T-helper 1 cell treated with Interleukin-12 subunit alpha and Interleukin-12 subunit beta and Interleukin-4 antibody, amounts not matched to agents 30 μg/mL and 1 μg/mL, for 36 hours (primary cell): ENCODE results near the gene TMEM151A.

Experiments
- H3K27ac Mint-ChIP-seq: one replicate; pipeline ENCODE4 v1.8.0; 2021; ENCODE audit warnings: mild to moderate bottlenecking, mixed read lengths
- H3K27me3 Mint-ChIP-seq: one replicate; pipeline ENCODE4 v1.8.0; 2021; ENCODE audit warnings: low read depth, mixed read lengths
- H3K36me3 Mint-ChIP-seq: one replicate; pipeline ENCODE4 v1.8.0; 2021; ENCODE audit warnings: low read depth, mixed read lengths
- H3K4me1 Mint-ChIP-seq: one replicate; pipeline ENCODE4 v1.8.0; 2021; ENCODE audit warnings: low read depth, mixed read lengths
- H3K4me3 Mint-ChIP-seq: one replicate; pipeline ENCODE4 v1.8.0; 2021; ENCODE audit warnings: mild to moderate bottlenecking, moderate library complexity, mixed read lengths
- H3K9me3 Mint-ChIP-seq: one replicate; pipeline ENCODE4 v1.8.0; 2021; ENCODE audit warnings: mixed read lengths

TMEM151A gene

DNA sequence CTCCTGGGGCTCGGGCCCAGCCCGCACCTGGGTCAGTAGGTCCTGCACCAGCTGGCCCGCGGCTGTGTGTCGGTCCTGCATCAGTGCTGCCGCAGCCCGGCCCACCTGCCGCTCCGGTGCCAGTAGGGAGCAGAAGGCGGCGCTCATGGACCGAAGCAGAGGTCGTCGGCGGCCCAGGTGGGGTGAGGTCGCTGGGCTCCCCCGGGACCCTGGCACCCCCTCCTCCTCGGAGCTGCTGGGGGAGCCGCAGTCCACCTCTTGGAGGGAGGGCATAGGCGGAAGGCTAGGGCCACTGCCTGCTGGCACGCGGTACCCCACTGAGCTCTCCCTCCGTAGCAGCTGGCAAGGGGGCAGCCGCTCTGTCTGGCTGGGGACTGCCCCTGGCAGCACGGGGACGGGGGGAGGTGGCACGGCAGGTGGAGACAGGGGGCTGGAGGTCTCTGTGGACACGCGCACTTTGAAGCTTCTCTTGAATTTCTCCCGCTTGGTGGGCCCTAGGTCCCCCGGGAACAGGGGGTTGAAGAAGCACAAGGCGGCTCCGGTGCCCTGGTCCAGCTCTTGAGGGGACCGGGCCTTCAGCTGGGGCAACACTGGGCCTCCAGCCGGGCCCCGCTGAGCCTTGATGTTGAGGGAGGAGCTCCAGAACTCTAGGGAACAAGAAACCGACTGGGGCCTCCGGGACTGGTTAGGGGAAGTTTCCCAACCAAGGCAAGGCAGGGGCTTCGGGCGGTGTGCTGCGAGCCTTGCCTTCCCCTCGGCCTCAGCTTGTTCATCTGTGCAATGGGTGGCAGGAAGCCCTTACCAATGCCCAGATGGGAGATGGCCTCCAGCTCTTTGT lies 43.1 kb downstream of the TMEM151A start:
- H3K4me3 Mint-ChIP-seq = no peak overlapping the region
- no peaks in the 10 kb centered on the region for H3K27me3 Mint-ChIP-seq
- H3K36me3 Mint-ChIP-seq = peaks cover 8% of the 10 kb centered on the region
- no peaks in the 10 kb centered on the region for H3K9me3 Mint-ChIP-seq
- peak overlapping the region; percentile 65 for H3K27ac Mint-ChIP-seq
- peaks cover 11% of the 10 kb centered on the region for H3K4me1 Mint-ChIP-seq

DNA sequence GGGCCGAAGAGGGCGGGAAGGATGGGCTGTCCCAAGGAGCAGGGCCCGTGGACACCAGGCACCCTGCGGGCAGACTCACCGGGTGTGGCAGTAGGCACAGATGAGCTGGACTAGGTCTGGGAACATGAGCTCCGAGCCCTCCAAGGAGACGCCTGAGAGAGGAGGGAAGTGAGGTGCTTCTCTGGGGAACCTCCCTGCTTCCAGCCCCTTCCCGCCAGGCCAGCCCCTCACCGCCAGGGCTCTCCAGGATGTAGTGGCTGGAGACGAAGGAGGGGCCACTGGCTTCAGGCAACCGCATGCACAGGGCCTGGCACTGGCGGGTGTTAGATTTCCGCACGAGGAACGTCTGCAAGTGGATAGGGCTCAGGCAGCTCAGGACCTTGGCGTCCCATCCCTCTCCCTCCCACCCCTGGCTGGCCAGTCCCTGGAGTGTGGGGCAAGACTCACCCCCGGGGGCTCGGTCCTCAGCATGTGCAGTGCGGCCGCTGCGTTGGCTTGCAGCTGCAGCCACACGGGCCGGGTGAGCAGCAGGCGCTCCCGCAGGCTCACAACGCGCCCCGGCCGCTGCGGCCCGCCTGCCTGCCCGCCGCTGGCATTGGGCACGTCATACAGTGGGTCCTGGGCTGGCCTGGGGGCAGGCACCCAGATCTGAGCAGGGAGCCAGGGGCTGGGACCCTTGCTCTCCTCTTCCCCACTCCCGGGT lies 44.0 kb downstream of the TMEM151A start:
- Mint-ChIP-seq H3K4me3 (peak overlapping the region; percentile 66), H3K27ac (peak overlapping the region; percentile 65), H3K36me3 (peaks cover 8% of the 10 kb centered on the region), H3K27me3 (no peaks in the 10 kb centered on the region), H3K9me3 (no peaks in the 10 kb centered on the region), H3K4me1 (peaks cover 11% of the 10 kb centered on the region)

DNA sequence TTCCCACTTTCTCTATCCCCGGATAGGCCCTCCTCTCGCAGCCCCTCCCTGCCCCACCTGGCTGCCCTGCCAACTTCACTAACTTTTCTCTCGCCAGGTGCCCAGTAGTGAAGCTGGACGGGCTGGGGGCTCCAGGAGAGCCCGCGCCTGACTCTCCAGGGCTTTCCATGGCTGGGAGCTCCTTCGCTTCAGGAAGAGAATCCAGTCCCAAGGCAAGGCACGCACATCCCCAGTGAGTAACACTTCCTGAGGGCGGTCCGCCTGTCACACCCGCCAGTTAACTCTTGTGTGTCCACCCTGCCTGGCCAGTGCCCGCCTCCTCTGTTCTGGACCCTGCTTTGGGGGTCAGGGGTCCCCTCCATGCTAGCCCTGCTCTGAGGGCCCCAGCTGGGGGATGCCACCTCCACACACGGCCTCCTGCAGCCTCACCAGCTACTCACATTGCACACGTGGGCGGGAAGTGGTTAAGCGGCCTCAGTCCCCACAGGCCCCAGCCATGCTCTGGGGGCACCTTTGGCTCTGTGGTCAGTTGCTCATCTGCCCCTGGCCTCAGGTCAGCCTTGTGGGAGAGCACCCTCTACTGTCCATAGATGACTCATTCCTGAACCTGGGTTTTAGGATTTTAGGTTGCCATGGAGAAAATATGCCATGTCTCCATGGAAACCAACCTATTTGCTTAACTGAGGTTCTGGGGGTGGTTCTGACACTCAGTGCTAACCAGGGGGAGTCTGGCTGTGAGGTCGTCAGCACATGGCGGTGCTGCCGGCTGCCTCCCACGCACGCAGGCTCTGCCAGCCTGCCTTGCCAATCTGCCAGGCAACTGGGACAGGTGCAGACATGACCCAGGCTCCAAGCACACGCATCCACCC lies 44.8 kb downstream of the TMEM151A start, which contains the start of gene RIN1:
Gene RIN1, minus strand, starts transcription at position 201 of the 869 bp plus-strand sequence. Its CDS starts 32 bp downstream, at position 169.
- no peaks in the 10 kb centered on the region for H3K9me3 Mint-ChIP-seq
- no peaks in the 10 kb centered on the region for H3K27me3 Mint-ChIP-seq
- peak within 1 kb of the TSS; percentile 66 for H3K4me3 Mint-ChIP-seq
- H3K27ac Mint-ChIP-seq = peak within 1 kb of the TSS; percentile 65
- H3K36me3 Mint-ChIP-seq = peaks cover 12% of the 10 kb centered on the region
- H3K4me1 Mint-ChIP-seq = peaks cover 11% of the 10 kb centered on the region

DNA sequence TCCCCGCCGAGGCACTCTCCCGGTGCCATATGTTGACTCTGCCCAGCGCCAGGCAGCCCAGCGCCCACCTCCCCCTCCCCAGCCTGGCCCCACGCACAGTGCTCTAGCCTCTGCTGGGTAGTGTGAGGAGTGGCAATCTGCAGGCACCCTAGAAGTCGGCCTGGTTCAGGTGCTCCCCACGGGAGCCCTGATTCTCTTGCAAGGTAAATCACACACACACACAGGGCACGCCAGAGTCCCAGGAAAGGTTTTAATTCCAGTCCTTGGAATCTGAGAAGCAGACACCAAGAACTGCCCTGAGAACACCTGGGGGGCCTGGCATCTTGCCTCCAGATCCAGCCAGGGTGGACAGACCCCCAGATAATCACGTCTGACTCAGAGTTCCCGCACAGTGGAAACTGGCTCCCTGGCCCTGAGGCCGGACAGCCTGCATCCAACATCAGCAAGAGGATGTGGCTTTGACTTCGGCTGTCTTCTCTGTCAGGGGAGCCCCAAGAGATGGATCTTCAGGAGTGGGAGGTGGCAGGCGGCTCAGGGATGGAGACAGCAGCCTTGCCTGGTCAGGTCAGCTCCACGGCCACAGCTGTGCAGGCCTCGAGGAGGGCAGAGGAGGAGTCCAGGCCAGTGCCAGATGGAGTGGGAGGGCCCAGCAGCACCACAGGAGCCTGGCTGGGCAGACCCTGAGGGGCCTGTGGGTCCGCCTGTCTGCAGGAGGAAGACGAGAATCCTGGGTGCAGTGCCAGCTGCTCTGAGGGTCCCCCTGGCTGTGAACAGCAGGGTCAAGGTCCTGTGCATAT lies 45.6 kb downstream of the TMEM151A start:
- no peaks in the 10 kb centered on the region for H3K27me3 Mint-ChIP-seq
- H3K36me3 Mint-ChIP-seq = peaks cover 19% of the 10 kb centered on the region
- H3K9me3 Mint-ChIP-seq = no peaks in the 10 kb centered on the region
- no peak overlapping the region for H3K27ac Mint-ChIP-seq
- peaks cover 11% of the 10 kb centered on the region for H3K4me1 Mint-ChIP-seq
- no peak overlapping the region for H3K4me3 Mint-ChIP-seq

DNA sequence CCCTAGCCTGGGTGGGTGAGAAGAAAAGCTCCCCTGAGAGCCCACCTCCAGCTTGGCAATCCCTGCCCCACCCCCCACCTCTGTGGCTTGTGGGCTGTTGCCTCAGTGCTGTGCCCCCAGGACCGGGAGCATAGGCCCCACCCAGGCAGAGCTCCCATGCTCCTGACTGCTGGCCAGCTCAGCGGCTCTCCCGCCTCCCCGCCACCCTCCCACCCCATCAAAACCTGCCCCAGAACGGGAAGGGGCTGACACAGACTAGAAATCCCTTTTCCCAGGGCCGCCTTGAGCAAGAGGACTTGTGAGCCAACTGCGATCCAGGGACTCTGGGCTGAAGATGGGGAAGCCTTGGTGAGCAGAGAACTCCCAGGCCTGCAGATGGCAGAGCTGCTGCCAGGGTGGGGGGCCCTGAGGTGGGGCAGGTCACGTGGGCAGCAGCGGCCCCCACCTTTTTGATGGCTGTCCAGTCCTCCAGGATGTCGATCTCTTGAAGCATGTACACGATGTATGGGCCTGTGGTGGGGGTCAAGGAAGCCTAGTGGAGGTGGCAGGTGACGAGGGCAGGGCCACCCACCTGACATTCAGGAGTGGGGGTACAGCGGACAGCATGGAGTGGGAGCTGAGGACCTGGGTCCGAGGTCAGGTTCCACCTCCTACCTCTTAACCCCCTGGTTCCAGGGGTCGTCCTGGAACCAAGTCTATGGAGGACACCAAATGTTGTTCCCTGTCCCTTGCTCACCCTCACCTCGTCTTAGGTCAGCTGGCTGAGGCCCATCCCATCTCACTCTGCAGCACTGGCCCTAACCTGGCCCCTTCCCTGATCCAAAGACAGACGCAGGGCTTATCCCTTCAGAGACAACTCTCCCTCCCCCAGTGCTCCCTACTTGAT lies 46.8 kb downstream of the TMEM151A start:
- peaks cover 19% of the 10 kb centered on the region for H3K36me3 Mint-ChIP-seq
- no peak overlapping the region for H3K4me3 Mint-ChIP-seq

DNA sequence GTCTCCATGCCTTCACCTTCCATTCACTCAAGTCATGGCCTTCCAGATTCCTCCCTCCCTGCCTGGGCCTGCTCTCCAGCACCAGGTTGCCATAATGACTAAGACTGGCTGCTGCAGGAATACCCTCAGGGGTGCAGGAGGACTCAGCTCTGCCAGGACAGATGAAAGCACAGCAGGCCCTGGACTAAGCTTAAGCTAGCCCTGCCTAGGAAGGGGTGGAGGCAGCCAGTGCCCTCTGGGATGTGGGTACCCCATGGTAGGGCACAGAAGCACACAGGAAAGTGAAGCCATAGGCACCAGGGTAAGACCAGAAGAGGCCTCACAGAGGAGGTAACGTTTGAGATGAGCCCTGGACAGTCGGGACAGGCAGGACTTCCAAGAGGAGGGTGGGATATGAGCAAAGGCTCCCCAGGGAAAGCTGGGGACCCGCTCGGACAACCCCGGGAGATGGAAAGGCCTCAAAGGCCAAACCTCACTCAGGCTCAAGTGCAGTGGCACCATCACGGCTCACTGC lies 47.5 kb downstream of the TMEM151A start:
- no peaks in the 10 kb centered on the region for H3K27me3 Mint-ChIP-seq
- peaks cover 19% of the 10 kb centered on the region for H3K4me1 Mint-ChIP-seq
- H3K4me3 Mint-ChIP-seq = no peak overlapping the region
- peaks cover 19% of the 10 kb centered on the region for H3K36me3 Mint-ChIP-seq
- no peaks in the 10 kb centered on the region for H3K9me3 Mint-ChIP-seq
- no peak overlapping the region for H3K27ac Mint-ChIP-seq

More for the DNA sequence above, 46.8 kb downstream of the TMEM151A start:
- no peaks in the 10 kb centered on the region for H3K9me3 Mint-ChIP-seq
- no peaks in the 10 kb centered on the region for H3K27me3 Mint-ChIP-seq
- H3K4me1 Mint-ChIP-seq = peaks cover 17% of the 10 kb centered on the region
- no peak overlapping the region for H3K27ac Mint-ChIP-seq

DNA sequence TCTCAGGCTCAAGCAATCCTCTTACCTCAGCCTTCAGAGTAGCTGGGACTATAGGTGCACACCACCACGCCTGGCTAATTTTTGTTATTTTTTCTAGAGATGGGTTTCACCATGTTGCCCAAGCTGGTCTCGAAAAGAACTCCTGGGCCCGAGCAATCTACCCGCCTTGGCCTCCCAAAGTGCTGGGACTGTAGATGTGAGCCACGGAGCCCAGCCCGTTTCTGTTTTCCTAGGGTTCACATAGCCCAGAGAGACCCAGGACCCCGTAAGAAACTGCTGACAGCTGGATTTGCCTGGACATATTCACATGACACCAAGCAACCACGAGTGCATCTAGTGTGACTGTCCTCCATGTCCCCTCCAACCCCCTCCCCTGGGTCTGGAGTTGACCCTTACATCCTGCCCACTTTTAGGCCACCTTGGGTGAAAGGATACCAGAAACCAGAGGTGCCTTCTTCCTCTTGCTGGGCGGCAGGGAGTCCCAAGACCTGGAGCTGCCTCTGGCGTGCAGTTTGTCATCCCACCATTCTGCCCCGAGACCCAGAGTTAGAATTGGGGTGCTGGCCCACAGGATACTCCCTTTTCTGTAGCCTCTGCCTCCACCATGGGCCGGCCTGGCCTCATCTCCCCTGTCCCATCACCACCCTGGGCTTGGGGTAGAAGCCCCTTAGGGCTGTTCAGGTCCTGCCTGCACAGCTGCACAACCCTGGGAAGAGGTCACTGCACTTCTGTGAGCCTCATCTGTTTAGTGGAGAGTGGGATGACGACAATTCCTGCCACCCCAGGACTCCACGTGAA lies 48.2 kb downstream of the TMEM151A start:
- no peaks in the 10 kb centered on the region for H3K9me3 Mint-ChIP-seq
- H3K4me1 Mint-ChIP-seq = peaks cover 21% of the 10 kb centered on the region
- H3K27me3 Mint-ChIP-seq = no peaks in the 10 kb centered on the region
- H3K4me3 Mint-ChIP-seq = no peak overlapping the region
- peaks cover 21% of the 10 kb centered on the region for H3K36me3 Mint-ChIP-seq
- H3K27ac Mint-ChIP-seq = no peak overlapping the region

DNA sequence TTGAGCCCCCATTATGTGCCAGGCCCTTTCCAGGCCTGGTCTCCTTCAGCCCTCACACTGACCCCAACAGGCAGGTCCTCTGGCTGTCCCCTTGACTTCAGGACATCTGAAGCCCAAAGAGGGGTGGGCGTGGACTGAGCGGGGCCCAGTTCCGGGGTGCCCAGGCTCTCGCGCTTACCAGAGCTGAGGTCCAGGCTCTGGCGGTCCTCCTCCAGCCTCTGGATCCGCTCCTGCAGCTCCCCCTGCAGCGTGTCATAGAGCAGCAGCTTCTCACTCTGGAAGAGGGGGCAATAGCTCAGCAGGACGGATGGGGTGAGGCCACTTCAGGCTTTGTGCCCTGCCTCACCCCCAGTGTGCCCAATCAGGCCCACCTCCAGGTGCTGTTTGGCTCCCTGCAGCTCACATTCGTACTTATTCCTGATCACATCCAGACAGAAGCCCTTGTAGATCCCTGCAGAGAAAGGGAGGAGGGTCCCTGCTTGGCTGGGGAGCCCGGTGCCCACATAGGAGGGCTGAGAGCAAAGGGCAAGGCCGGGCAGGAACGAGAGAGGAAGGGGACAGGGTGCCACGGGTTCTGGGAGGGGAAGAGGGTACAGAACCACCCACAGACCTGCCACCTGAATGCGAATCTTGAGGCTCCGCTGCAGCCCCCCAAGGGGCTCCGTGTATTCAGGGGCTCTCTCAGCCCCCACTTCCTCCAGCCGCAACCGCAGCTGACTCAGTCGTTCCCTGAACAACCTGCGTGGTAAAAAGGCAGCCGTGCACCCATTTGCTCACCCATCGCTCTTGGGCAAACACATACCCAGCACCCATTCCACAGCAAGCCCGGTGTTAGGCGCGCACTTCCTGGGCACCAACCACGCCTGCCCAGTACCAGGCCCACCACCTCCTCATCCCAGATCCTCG lies 49.2 kb downstream of the TMEM151A start:
- Mint-ChIP-seq H3K36me3 (peaks cover 22% of the 10 kb centered on the region), H3K27me3 (no peaks in the 10 kb centered on the region), H3K4me3 (no peak overlapping the region), H3K4me1 (peaks cover 30% of the 10 kb centered on the region), H3K9me3 (no peaks in the 10 kb centered on the region), H3K27ac (no peak overlapping the region)

DNA sequence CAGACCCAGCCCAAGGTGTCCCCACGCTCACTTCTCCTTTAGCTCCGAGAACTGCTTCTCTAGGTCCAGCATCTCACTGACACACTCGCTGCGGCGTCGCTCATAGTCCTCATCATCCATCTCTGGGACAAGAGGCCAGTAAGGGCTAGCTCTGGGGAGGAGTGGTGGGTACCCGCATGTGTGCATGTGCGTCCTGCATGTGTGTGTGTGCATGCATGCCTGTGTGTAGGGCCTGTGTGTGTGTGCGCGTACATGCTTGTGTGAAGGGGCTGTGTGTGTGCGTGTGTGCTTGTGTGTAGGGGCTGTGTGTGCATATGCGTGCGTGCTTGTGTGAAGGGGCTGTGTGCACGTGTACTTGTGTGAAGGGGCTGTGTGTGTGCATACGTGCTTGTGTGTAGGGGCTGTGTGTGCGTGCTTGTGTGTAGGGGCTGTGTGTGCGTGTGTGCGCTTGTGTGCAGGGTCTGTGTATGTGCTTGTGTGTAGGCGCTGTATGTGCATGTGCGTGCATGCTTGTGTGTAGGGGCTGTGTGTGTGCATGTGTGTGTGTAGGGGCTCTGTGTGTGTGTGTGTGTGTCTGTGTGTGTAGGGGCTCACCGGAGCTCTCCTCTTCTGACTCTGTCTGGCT lies 49.9 kb downstream of the TMEM151A start:
- H3K27me3 Mint-ChIP-seq = no peaks in the 10 kb centered on the region
- H3K9me3 Mint-ChIP-seq = no peaks in the 10 kb centered on the region
- H3K36me3 Mint-ChIP-seq = peaks cover 22% of the 10 kb centered on the region
- H3K4me1 Mint-ChIP-seq = peaks cover 25% of the 10 kb centered on the region
- H3K27ac Mint-ChIP-seq = no peak overlapping the region
- peak overlapping the region; percentile 14 for H3K4me3 Mint-ChIP-seq

DNA sequence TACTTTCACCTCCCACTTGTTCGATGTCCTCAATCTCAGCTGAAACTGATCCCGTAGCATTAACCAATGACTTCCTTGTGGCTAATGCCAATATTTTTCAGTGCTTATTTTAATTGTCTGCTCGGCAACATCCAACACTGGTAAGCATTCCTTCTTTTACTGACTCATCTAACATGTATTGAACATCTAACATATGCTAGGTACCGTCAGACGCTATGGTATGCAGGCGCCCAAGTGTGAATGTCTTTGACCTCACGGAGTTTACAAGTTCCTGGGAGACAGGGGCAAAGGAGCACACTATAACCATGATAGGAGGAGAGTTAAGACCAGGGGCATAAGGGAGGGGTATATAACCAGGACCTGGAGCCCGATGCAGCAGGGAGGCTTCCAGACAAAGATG lies 51.5 kb downstream of the TMEM151A start:
- Mint-ChIP-seq H3K27me3 (peaks cover 4% of the 10 kb centered on the region), H3K4me1 (peaks cover 24% of the 10 kb centered on the region), H3K27ac (peak overlapping the region; percentile 76), H3K9me3 (no peaks in the 10 kb centered on the region), H3K36me3 (peaks cover 20% of the 10 kb centered on the region), H3K4me3 (peak overlapping the region; percentile 95)

DNA sequence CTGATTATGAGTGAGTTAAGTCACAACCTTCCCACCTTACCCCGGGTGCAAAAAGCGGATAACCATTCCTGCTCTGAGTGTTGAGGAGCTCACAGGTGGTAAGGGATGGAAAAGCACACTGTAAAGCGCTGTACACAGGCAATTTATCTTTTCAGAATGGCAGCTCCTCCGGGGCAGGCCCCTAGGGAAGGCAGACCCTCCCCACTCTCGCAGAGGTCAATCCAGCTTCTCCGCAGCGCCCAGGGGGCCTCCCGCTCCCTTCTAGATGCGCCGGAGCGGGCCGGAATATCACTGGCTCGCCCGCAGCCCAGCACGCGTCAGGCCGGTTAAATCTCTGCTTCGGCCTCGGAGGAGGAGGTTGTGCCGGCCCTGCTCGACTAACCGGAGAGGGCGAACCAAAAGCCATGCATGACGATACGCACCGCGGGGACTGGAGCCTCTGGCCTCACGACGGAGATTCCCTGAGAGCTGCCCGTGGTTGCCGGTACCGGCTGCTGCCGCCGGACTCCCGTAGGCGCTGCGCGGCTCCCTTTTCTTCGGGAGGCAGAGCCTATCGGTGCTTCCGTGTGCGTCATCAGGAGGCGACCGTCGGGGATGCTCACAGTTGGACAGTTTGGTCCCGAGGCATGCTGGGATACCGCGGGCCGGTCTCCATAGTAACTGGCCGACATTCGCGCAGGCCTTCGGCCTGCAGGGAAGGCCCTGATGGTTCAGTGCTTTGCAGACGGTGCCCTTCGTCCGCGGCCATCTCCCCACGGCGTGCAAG lies 53.0 kb downstream of the TMEM151A start, which contains the start of gene BRMS1:
Gene BRMS1, minus strand, starts transcription at position 555 of the 766 bp plus-strand sequence. CDS start 2,870 bp downstream, outside the sequence.
- peak within 1 kb of the TSS; percentile 92 for H3K27ac Mint-ChIP-seq
- H3K27me3 Mint-ChIP-seq = peaks cover 4% of the 10 kb centered on the region
- H3K4me3 Mint-ChIP-seq = peak within 1 kb of the TSS; percentile 95
- peaks cover 15% of the 10 kb centered on the region for H3K36me3 Mint-ChIP-seq
- H3K9me3 Mint-ChIP-seq = no peaks in the 10 kb centered on the region
- H3K4me1 Mint-ChIP-seq = peaks cover 29% of the 10 kb centered on the region
